Measurements from ENCODE around the gene PHIP.

PHIP gene

DNA sequence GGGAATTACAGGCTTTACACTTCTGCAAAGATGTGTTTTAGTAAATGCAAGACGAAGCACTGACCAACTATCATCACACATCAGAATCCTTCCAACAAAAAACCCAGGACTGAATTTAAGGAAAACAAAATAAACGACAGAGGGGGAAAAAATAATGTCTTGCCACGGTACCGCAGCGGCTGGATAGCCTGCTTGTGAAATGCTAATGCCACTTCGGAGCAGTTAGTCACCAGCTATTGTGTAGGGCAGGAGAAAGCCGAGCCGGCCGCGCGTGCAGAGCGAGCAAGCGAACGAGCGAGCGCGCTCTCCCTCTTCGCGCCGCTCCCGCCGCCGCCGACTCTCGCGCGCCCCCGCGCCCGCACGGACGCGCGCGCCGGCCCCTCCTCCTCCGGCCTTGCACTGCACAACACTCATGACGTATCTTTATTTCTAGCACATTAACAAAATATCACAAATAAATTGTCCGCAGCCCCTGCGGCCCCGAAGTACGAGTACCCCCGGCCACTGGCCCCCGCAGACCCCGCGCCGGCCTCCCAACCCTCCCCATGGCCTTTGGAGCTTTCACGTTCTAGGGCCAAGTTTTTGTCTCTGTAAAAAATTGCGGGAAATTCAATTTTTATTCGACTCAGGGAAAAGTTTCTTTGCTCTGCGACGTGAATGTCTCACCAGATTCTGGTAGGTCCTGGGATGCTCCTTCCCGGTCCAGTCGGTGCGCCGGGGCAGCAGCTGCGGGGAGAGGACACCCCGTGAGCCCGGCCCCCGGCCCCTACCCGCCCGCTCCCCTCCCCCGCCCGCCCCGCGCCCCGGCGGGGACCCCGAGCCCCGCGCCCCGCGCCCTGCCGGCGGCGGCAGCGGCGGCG is 1.0 kb downstream of the PHIP start (continued):
- TF ChIP-seq PATZ1 (tag by site-specific recombination; IDR thresholded peaks at IDR 0.05): peak; percentile 76; the same call in 1 of the 2 replicates
- peak; percentile 96 for TF ChIP-seq ZNF600 (tag by site-specific recombination; IDR thresholded peaks at IDR 0.05)
- no peak for TF ChIP-seq ZNF48 (tag by site-specific recombination; IDR thresholded peaks at IDR 0.05)
- peak; percentile 13; the same call in 1 of the 2 replicates for TF ChIP-seq KLF16 (tag by site-specific recombination; IDR thresholded peaks at IDR 0.05)
- TF ChIP-seq ZNF660 (tag by site-specific recombination; IDR thresholded peaks at IDR 0.05): peak; percentile 97
- peak; percentile 80; the same call in 1 of the 2 replicates for TF ChIP-seq ZNF184 (tag by site-specific recombination; IDR thresholded peaks at IDR 0.05)
- no peak for TF ChIP-seq ZNF621 (tag by site-specific recombination; IDR thresholded peaks at IDR 0.05)
- peak; percentile 81 for TF ChIP-seq ZXDB (tag by site-specific recombination; IDR thresholded peaks at IDR 0.05)
- TF ChIP-seq ZNF433 (tag by site-specific recombination; IDR thresholded peaks at IDR 0.05; ENCODE audit: low read depth): no peak
- TF ChIP-seq ZNF561 (tag by site-specific recombination; IDR thresholded peaks at IDR 0.05; ENCODE audit: borderline replicate concordance): peak; percentile 92
- peak; percentile 76; the same call in 1 of the 2 replicates for TF ChIP-seq ZNF626 (tag by site-specific recombination; IDR thresholded peaks at IDR 0.05)
- peak; percentile 100 for TF ChIP-seq ZNF596 (tag by site-specific recombination; IDR thresholded peaks at IDR 0.05)
- peak; percentile 56; the same call in 1 of the 2 replicates for TF ChIP-seq ZBTB20 (tag by site-specific recombination; IDR thresholded peaks at IDR 0.05)
- peak; percentile 69 for TF ChIP-seq ZSCAN30 (tag by site-specific recombination; IDR thresholded peaks at IDR 0.05)
- peak; percentile 70; the same call in 1 of the 2 replicates for TF ChIP-seq ZNF629 (tag by site-specific recombination; IDR thresholded peaks at IDR 0.05)
- no peak for TF ChIP-seq ZNF24 (tag by site-specific recombination; IDR thresholded peaks at IDR 0.05)
- no peak for TF ChIP-seq ZNF274 (IDR thresholded peaks at IDR 0.05; ENCODE audit: low read length)
- TF ChIP-seq ZNF274 (tag by site-specific recombination; IDR thresholded peaks at IDR 0.05; ENCODE audit: borderline replicate concordance): no peak
- TF ChIP-seq ZNF2 (tag by site-specific recombination; IDR thresholded peaks at IDR 0.05): 0 out of 2 replicates have a peak, but pooled peaks have one; percentile 17
- TF ChIP-seq ZNF335 (tag by site-specific recombination; conservative IDR thresholded peaks at IDR 0.05): peak; percentile 69
- TF ChIP-seq ZBTB17 (tag by site-specific recombination; IDR thresholded peaks at IDR 0.05): peak; percentile 92
- TF ChIP-seq EGR2 (tag by site-specific recombination; IDR thresholded peaks at IDR 0.05; ENCODE audit: low read depth): no peak
- no peak for TF ChIP-seq WT1 (tag by site-specific recombination; IDR thresholded peaks at IDR 0.05)
- no peak for TF ChIP-seq ZNF266 (tag by site-specific recombination; IDR thresholded peaks at IDR 0.05; ENCODE audit: low read depth)
- TF ChIP-seq ATF2 (tag by site-specific recombination; IDR thresholded peaks at IDR 0.05; ENCODE audit: low read depth): peak; percentile 51; the same call in 1 of the 2 replicates
- TF ChIP-seq ZNF239 (tag by site-specific recombination; IDR thresholded peaks at IDR 0.05): no peak
- TF ChIP-seq ZNF555 (tag by site-specific recombination; conservative IDR thresholded peaks at IDR 0.05): no peak
- TF ChIP-seq ZNF521 (tag by site-specific recombination; IDR thresholded peaks at IDR 0.05): no peak
- TF ChIP-seq, protein P1, sequence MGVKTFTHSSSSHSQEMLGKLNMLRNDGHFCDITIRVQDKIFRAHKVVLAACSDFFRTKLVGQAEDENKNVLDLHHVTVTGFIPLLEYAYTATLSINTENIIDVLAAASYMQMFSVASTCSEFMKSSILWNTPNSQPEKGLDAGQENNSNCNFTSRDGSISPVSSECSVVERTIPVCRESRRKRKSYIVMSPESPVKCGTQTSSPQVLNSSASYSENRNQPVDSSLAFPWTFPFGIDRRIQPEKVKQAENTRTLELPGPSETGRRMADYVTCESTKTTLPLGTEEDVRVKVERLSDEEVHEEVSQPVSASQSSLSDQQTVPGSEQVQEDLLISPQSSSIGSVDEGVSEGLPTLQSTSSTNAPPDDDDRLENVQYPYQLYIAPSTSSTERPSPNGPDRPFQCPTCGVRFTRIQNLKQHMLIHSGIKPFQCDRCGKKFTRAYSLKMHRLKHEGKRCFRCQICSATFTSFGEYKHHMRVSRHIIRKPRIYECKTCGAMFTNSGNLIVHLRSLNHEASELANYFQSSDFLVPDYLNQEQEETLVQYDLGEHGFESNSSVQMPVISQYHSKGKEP (tag by site-specific recombination; IDR thresholded peaks at IDR 0.05): peak; percentile 62; the same call in 1 of the 2 replicates
- peak; percentile 69 for TF ChIP-seq ZEB2 (tag by site-specific recombination; IDR thresholded peaks at IDR 0.05)
- no peak for TF ChIP-seq SP3 (tag by site-specific recombination; IDR thresholded peaks at IDR 0.05)
- no peak for TF ChIP-seq ZNF791 (tag by site-specific recombination; IDR thresholded peaks at IDR 0.05)
- peak; percentile 92 for TF ChIP-seq PRDM1 (tag by site-specific recombination; IDR thresholded peaks at IDR 0.05)
- TF ChIP-seq KLF10 (tag by site-specific recombination; IDR thresholded peaks at IDR 0.05): peak; percentile 55
- TF ChIP-seq KLF9 (tag by site-specific recombination; IDR thresholded peaks at IDR 0.05; ENCODE audit: low read depth): peak; percentile 30; the same call in 1 of the 2 replicates

All from HEK293 (cell line).